OCI-LY7 (cell line): Measurements from ENCODE around the gene AFMID. TPM values are rescaled to one million over a fixed set of nuclear protein-coding genes. Genes with fewer than 3 reads are reported as not detected.

Experiments
- BruUV-seq: library from RNA; stranded (reverse); fragments of 400-500 nt; replicated peaks from 2 replicates; lab custom pipeline; 2021; lab: Mats Ljungman, UMichigan
- CTCF ChIA-PET: fragments of 300-600 bp; sonication (Branson Sonifier 250); formaldehyde crosslinking; loops from one replicate; lab custom pipeline; 2022; ENCODE audit warnings: antibody characterized with exemption; ENCODE audit not compliant: unreplicated experiment; lab: Charles Lee
- POLR2A ChIA-PET: fragments of 300-600 bp; sonication (Branson Sonifier 250); formaldehyde crosslinking; loops from one replicate; lab custom pipeline; 2022; ENCODE audit warnings: antibody characterized with exemption; lab: Charles Lee
- DNase-seq: peaks from one replicate; pipeline ENCODE4 v3.0.0-alpha.2; 2015; ENCODE audit warnings: low spot score
- H2AFZ ChIP-seq: fragments of 200-600 bp; sonication (generic), shearing (Covaris generic); 2 replicates; pipeline ENCODE4 v1.6.1; 2014; ENCODE audit warnings: mild to moderate bottlenecking, antibody characterized with exemption, low read length, moderate library complexity
- H3K27ac ChIP-seq: fragments of 200-600 bp; sonication (generic); 2 replicates; pipeline ENCODE4 v1.5.1; 2014; ENCODE audit warnings: mixed run types, low read depth, mild to moderate bottlenecking, moderate library complexity, low read length, inconsistent platforms; ENCODE audit not compliant: poor library complexity, severe bottlenecking
- H3K36me3 ChIP-seq: fragments of 200-600 bp; sonication (generic); 2 replicates; pipeline ENCODE4 v1.6.1; 2014; ENCODE audit warnings: mild to moderate bottlenecking, antibody characterized with exemption, low read length, moderate library complexity, mixed read lengths; ENCODE audit not compliant: insufficient read depth
- H3K4me1 ChIP-seq: fragments of 200-600 bp; sonication (generic); 2 replicates; pipeline ENCODE4 v1.5.1; 2014; ENCODE audit warnings: mild to moderate bottlenecking, low read length; ENCODE audit not compliant: insufficient read depth, poor library complexity, severe bottlenecking
- H3K4me2 ChIP-seq: fragments of 200-600 bp; sonication (generic); 2 replicates; pipeline ENCODE4 v1.6.1; 2014; ENCODE audit warnings: mild to moderate bottlenecking, low read length
- H3K4me3 ChIP-seq: fragments of 200-600 bp; sonication (generic); 2 replicates; pipeline ENCODE4 v1.5.1; 2014; ENCODE audit warnings: mild to moderate bottlenecking, low read depth, low read length; ENCODE audit not compliant: poor library complexity, severe bottlenecking
- H3K79me2 ChIP-seq: fragments of 200-600 bp; sonication (generic); 2 replicates; pipeline ENCODE4 v1.6.1; 2016; ENCODE audit warnings: low read depth, mild to moderate bottlenecking, low read length, moderate library complexity, mixed read lengths; ENCODE audit not compliant: insufficient read depth
- H3K9me2 ChIP-seq: fragments of 200-600 bp; sonication (generic); 2 replicates; pipeline ENCODE4 v1.6.1; 2016; ENCODE audit warnings: mild to moderate bottlenecking, low read length, mixed read lengths; ENCODE audit not compliant: insufficient read depth
- H3K9me3 ChIP-seq: fragments of 200-600 bp; sonication (generic); 2 replicates; pipeline ENCODE4 v1.6.1; 2014; ENCODE audit warnings: mild to moderate bottlenecking, mixed run types, low read length, mixed read lengths
- H4K20me1 ChIP-seq: fragments of 200-600 bp; sonication (generic); 2 replicates; pipeline ENCODE4 v1.6.1; 2014; ENCODE audit warnings: mild to moderate bottlenecking, antibody characterized with exemption, low read length, moderate library complexity, mixed read lengths; ENCODE audit not compliant: insufficient read depth
- EZH2phosphoT487 ChIP-seq: fragments of 200-600 bp; sonication (generic); IDR thresholded peaks from 2 replicates; pipeline ENCODE4 v1.6.1; 2018; ENCODE audit warnings: low read depth, borderline replicate concordance, mild to moderate bottlenecking, mixed run types, antibody characterized with exemption, low read length, moderate library complexity, mixed read lengths
- intact Hi-C: fragments of 100-400 bp; cut with micrococcal nuclease; formaldehyde crosslinking; loops from one replicate; pipeline ENCODE4 v1.10.0; 2022; ENCODE audit not compliant: unreplicated experiment
- total RNA-seq, 2 experiments: library from RNA; depleted of rRNA in 1 of 2; stranded (reverse); fragments of >200 nt in 1 of 2; shearing (Covaris generic) in 1 of 2; gene quantifications; 2 replicates each; pipeline ENCODE4 v1.2.3, GENCODE V29; 2014 to 2022
- TF ChIP-seq, protein P1 (sequence below): fragments of 200-600 bp; sonication (generic); conservative IDR thresholded peaks from 2 replicates; pipeline ENCODE4 v1.5.1; 2014; ENCODE audit warnings: mild to moderate bottlenecking, antibody characterized with exemption, low read length, moderate library complexity, mixed read lengths

AFMID gene
- total RNA-seq, 2 experiments from 2014 or later, result 89.1 to 101 TPM

- intact Hi-C loops, result no loop called here
- POLR2A ChIA-PET, result interaction anchor here (1.1 kb wide), 1 partner anchor 16 kb away, joined by 4 read pairs; no protein-coding TSS in a partner anchor
- DNase-seq, result no peak
- Histone ChIP-seq H3K79me2 (no peaks in the 10 kb centered on the region), H3K36me3 (peaks cover 36% of the 10 kb centered on the region), H3K27ac (no peak overlapping the region), H4K20me1 (no peaks in the 10 kb centered on the region), H3K9me2 (no peaks in the 10 kb centered on the region), H2AFZ (no peak overlapping the region), H3K4me3 (no peak overlapping the region), H3K4me2 (no peak overlapping the region), H3K4me1 (peaks cover 14% of the 10 kb centered on the region), H3K9me3 (no peaks in the 10 kb centered on the region)
- BruUV-seq, result no TSS peak
- CTCF ChIA-PET, result interaction anchor here (0.6 kb wide), 1 partner anchor 21 kb away, joined by 4 read pairs; no protein-coding TSS in a partner anchor
- TF ChIP-seq, protein P1, sequence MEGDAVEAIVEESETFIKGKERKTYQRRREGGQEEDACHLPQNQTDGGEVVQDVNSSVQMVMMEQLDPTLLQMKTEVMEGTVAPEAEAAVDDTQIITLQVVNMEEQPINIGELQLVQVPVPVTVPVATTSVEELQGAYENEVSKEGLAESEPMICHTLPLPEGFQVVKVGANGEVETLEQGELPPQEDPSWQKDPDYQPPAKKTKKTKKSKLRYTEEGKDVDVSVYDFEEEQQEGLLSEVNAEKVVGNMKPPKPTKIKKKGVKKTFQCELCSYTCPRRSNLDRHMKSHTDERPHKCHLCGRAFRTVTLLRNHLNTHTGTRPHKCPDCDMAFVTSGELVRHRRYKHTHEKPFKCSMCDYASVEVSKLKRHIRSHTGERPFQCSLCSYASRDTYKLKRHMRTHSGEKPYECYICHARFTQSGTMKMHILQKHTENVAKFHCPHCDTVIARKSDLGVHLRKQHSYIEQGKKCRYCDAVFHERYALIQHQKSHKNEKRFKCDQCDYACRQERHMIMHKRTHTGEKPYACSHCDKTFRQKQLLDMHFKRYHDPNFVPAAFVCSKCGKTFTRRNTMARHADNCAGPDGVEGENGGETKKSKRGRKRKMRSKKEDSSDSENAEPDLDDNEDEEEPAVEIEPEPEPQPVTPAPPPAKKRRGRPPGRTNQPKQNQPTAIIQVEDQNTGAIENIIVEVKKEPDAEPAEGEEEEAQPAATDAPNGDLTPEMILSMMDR, result no peak
- no peak for TF ChIP-seq EZH2phosphoT487
Measured at GRCh38 chr17:78226759-78227454, 39.7 kb downstream of the AFMID start.

- no peaks in the 10 kb centered on the region for H3K9me2 ChIP-seq
- no peaks in the 10 kb centered on the region for H3K79me2 ChIP-seq
- H4K20me1 ChIP-seq, result no peaks in the 10 kb centered on the region
- no peak overlapping the region for H2AFZ ChIP-seq
- H3K4me2 ChIP-seq, result no peak overlapping the region
- H3K27ac ChIP-seq, result no peak overlapping the region
- ChIA-PET POLR2A (no interaction called here), CTCF (interaction anchor here (0.6 kb wide), 1 partner anchor 21 kb away, joined by 4 read pairs; no protein-coding TSS in a partner anchor)
- no peak overlapping the region for H3K4me3 ChIP-seq
- TF ChIP-seq EZH2phosphoT487, result no peak
- TF ChIP-seq, protein P1, result no peak
- H3K36me3 ChIP-seq, result peaks cover 31% of the 10 kb centered on the region
- H3K4me1 ChIP-seq, result peaks cover 14% of the 10 kb centered on the region
- no TSS peak for BruUV-seq
- no peak for DNase-seq
- no peaks in the 10 kb centered on the region for H3K9me3 ChIP-seq
- intact Hi-C loops, result no loop called here
Measured at GRCh38 chr17:78227455-78227916, 40.3 kb downstream of the AFMID start.

DNA sequence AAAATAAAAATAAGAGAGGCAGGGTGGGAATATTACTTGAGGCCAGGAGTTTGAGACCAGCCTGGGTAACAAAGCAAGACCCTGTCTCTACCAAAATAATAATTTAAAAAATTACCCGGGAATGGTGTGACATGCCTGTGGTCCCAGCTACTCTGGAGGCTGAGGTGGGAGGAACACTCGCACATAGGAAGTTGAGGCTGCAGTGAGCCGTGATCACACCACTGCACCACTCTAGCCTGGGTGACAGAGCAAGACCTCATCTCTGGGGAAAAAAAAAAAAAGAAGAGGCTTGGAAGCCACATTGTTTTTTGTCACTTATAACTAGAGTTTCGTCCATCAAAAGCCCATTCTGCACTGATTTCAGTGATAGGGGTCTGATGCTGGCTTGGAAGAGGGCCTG, 41.0 kb downstream of the AFMID start:
- H3K4me3 ChIP-seq, result no peak overlapping the region
- no peak overlapping the region for H2AFZ ChIP-seq
- H3K4me2 ChIP-seq, result no peak overlapping the region
- H4K20me1 ChIP-seq, result no peaks in the 10 kb centered on the region
- no peak overlapping the region for H3K27ac ChIP-seq
- H3K4me1 ChIP-seq, result peaks cover 14% of the 10 kb centered on the region
- H3K9me2 ChIP-seq, result no peaks in the 10 kb centered on the region
- ChIA-PET POLR2A (interaction anchor here (0.7 to 0.8 kb wide), 2 partner anchors 42 to 183 kb away, joined by 3 read pairs; partner anchors contain the start of gene TK1), CTCF (no interaction called here)
- H3K36me3 ChIP-seq, result peaks cover 24% of the 10 kb centered on the region
- BruUV-seq, result no TSS peak
- intact Hi-C loops, result no loop called here
- TF ChIP-seq, protein P1, result no peak
- TF ChIP-seq EZH2phosphoT487, result no peak
- H3K79me2 ChIP-seq, result no peaks in the 10 kb centered on the region
- DNase-seq, result no peak
- H3K9me3 ChIP-seq, result no peaks in the 10 kb centered on the region
